ENCODE measurements around the gene NTM.
A peak's percentile ranks its signal among the peaks of the same experiment; 100 is the strongest.

Gene NTM

GRCh38 chr11:132037467-132037862 lies 667.0 kb downstream of the NTM start:
- no peak for DNase-seq

- DNase-seq, result no peak
Observed at GRCh38 chr11:132037956-132038355, 667.5 kb downstream of the NTM start.

- no peak for DNase-seq
Observed at GRCh38 chr11:132039521-132039920, 669.1 kb downstream of the NTM start.

GRCh38 chr11:132042296-132042695 lies 671.9 kb downstream of the NTM start:
- no peak for DNase-seq

GRCh38 chr11:132043714-132044113 lies 673.3 kb downstream of the NTM start:
- DNase-seq, result no peak

- peak; percentile 31 to 49 for DNase-seq
Observed at GRCh38 chr11:132045107-132045506, 674.7 kb downstream of the NTM start.

- DNase-seq, result no peak
Observed at GRCh38 chr11:132046288-132046865, 676.0 kb downstream of the NTM start.

GRCh38 chr11:132047167-132047566 lies 676.8 kb downstream of the NTM start:
- DNase-seq, result no peak

- no peak for DNase-seq
Observed at GRCh38 chr11:132048040-132048439, 677.6 kb downstream of the NTM start.

- no peak for DNase-seq
Observed at GRCh38 chr11:132049205-132049604, 678.8 kb downstream of the NTM start.

GRCh38 chr11:132050049-132050448 lies 679.6 kb downstream of the NTM start:
- peak; percentile 12 to 22 for DNase-seq

- DNase-seq, result peak; percentile 16 to 20
Observed at GRCh38 chr11:132050577-132051165, 680.3 kb downstream of the NTM start.

GRCh38 chr11:132051704-132052103 lies 681.3 kb downstream of the NTM start:
- DNase-seq, result no peak

- DNase-seq, result no peak
Observed at GRCh38 chr11:132052342-132052741, 681.9 kb downstream of the NTM start.

GRCh38 chr11:132052904-132053303 lies 682.5 kb downstream of the NTM start:
- no peak for DNase-seq

- DNase-seq, result no peak
Observed at GRCh38 chr11:132054822-132055221, 684.4 kb downstream of the NTM start.

GRCh38 chr11:132055296-132055695 lies 684.9 kb downstream of the NTM start:
- no peak for DNase-seq

- DNase-seq, result peak; percentile 69 to 90
Observed at GRCh38 chr11:132056689-132057088, 686.3 kb downstream of the NTM start.

- DNase-seq, result no peak
Observed at GRCh38 chr11:132057266-132057665, 686.9 kb downstream of the NTM start.

- DNase-seq, result peak; percentile 86 to 97
Observed at GRCh38 chr11:132058211-132058772, 687.9 kb downstream of the NTM start.

GRCh38 chr11:132060567-132060966 lies 690.2 kb downstream of the NTM start:
- DNase-seq, result no peak

GRCh38 chr11:132062031-132062430 lies 691.6 kb downstream of the NTM start:
- DNase-seq, result no peak

- no peak for DNase-seq
Observed at GRCh38 chr11:132062541-132062940, 692.1 kb downstream of the NTM start.

- peak; percentile 22 to 66 for DNase-seq
Observed at GRCh38 chr11:132064987-132065620, 694.7 kb downstream of the NTM start.

Measured in inflammatory macrophage treated with lipopolysaccharide for 1 hour (primary cell).